GM12865 (cell line): ENCODE measurements around the gene IVNS1ABP.

Source experiments
- DNase-seq: peaks from one replicate; pipeline ENCODE4 v3.0.0; 2010; ENCODE audit warnings: low read depth
- H3K4me3 ChIP-seq: 2 replicates; pipeline ENCODE4 v1.5.1; 2011; ENCODE audit warnings: mild to moderate bottlenecking, low read depth, low read length, control low read depth
- TF ChIP-seq, protein P1 (sequence below): IDR thresholded peaks from 2 replicates; pipeline ENCODE4 v1.5.1; 2011; ENCODE audit warnings: low read length, control low read depth, low read depth, inconsistent platforms; ENCODE audit not compliant: insufficient read depth; ENCODE audit errors: missing control alignments

IVNS1ABP gene

GRCh38 chr1:185353124-185353523, 36.1 kb upstream of the IVNS1ABP start:
- DNase-seq, result no peak
- H3K4me3 ChIP-seq, result no peak overlapping the region
- TF ChIP-seq, protein P1, sequence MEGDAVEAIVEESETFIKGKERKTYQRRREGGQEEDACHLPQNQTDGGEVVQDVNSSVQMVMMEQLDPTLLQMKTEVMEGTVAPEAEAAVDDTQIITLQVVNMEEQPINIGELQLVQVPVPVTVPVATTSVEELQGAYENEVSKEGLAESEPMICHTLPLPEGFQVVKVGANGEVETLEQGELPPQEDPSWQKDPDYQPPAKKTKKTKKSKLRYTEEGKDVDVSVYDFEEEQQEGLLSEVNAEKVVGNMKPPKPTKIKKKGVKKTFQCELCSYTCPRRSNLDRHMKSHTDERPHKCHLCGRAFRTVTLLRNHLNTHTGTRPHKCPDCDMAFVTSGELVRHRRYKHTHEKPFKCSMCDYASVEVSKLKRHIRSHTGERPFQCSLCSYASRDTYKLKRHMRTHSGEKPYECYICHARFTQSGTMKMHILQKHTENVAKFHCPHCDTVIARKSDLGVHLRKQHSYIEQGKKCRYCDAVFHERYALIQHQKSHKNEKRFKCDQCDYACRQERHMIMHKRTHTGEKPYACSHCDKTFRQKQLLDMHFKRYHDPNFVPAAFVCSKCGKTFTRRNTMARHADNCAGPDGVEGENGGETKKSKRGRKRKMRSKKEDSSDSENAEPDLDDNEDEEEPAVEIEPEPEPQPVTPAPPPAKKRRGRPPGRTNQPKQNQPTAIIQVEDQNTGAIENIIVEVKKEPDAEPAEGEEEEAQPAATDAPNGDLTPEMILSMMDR, result no peak

DNA sequence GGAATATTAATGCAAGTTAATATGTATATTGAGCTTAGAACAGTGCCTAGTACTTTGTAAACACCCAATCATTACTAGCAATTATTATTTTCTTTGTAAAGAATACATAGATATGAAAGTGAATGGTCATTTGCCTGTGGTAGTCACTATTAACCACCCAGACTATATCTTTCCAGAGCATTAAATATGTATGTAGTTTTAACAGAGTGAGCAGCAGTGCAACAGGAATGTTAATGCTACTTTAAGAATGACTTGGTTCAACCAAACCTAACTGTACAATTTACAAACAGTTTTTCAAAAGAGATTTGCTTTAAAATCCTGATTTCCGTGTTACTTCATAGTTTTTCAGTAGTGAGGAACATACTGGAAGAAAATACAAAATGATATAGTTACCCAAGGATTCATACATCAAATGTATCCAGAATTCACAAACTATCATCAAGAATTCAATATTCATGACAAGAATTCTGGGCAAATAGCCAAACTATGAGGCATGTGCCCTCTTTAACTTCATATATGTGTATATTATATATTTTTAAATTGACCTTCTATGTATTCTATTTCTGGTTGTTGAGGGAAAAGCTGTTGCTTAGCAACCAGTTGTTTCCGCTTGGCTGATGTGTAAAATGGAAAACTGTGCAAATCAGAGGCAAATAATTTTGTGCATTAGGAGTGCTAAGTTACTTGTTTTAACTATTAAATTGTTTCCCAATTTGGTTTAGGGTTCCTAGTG, 34.9 kb upstream of the IVNS1ABP start:
- no peak for DNase-seq
- H3K4me3 ChIP-seq, result no peak overlapping the region
- TF ChIP-seq, protein P1, result no peak

- H3K4me3 ChIP-seq, result no peak overlapping the region
- no peak for DNase-seq
- TF ChIP-seq, protein P1, result no peak
These were observed 33.0 kb upstream of the IVNS1ABP start for GRCh38 chr1:185350027-185350442.

DNA sequence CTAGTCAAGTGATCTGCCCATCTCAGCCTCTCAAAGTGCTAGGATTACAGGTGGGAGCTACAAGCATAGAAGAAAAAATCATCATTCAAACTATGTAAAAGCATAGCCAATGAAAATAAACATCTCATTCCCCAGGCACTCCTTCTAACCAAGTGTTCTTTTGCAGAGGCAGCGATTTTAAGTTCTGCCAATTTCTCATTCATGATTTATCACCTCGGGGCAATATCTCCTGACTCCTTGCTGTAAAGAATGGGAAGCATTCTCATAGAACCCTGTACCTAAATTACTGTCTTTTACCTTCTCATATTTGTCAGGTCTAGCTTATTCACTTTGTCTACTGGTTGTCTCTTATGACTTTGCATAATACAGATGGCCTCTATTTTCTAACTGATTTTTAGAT, 32.5 kb upstream of the IVNS1ABP start:
- TF ChIP-seq, protein P1, result no peak
- no peak overlapping the region for H3K4me3 ChIP-seq
- no peak for DNase-seq

GRCh38 chr1:185348985-185349384, 31.9 kb upstream of the IVNS1ABP start:
- no peak overlapping the region for H3K4me3 ChIP-seq
- TF ChIP-seq, protein P1, result no peak
- DNase-seq, result no peak

- no peak overlapping the region for H3K4me3 ChIP-seq
- DNase-seq, result no peak
- TF ChIP-seq, protein P1, result no peak
These were observed 31.3 kb upstream of the IVNS1ABP start for GRCh38 chr1:185348296-185348695.
